GM23338 (cell line): ENCODE results near the gene DUSP10. TPM values are rescaled to one million over a fixed set of nuclear protein-coding genes. Genes with fewer than 3 reads are reported as not detected.

Source experiments
- ATAC-seq: fragments of 200-7000 bp; cut with Tn5 transposase; 3 replicates; pipeline ENCODE4 v1.9.1; 2020
- DNase-seq: peaks from one replicate; pipeline ENCODE4 v3.0.0-alpha.2; 2015; ENCODE audit warnings: low spot score
- H2AFZ ChIP-seq: fragments of 200-600 bp; sonication (generic); 2 replicates; pipeline ENCODE4 v1.8.0; 2016; ENCODE audit warnings: antibody characterized with exemption, mild to moderate bottlenecking, moderate library complexity
- H3F3A ChIP-seq: fragments of 200-600 bp; sonication (generic); replicated peaks from 2 replicates; pipeline ENCODE4 v1.8.0; 2017; ENCODE audit warnings: antibody characterized with exemption, mixed run types, low read depth
- H3K27ac ChIP-seq: fragments of 200-600 bp; sonication (generic); 2 replicates; pipeline ENCODE4 v1.6.1; 2016; ENCODE audit warnings: low read depth
- H3K27me3 ChIP-seq: fragments of 200-600 bp; sonication (generic); 2 replicates; pipeline ENCODE4 v1.8.0; 2016; ENCODE audit warnings: mild to moderate bottlenecking, mixed run types, moderate library complexity; ENCODE audit not compliant: insufficient read depth
- H3K36me3 ChIP-seq: fragments of 200-600 bp; sonication (generic); 2 replicates; pipeline ENCODE4 v1.8.0; 2016; ENCODE audit warnings: mild to moderate bottlenecking; ENCODE audit not compliant: insufficient read depth
- H3K4me1 ChIP-seq: fragments of 200-600 bp; sonication (generic); 2 replicates; pipeline ENCODE4 v1.8.0; 2016; ENCODE audit warnings: mild to moderate bottlenecking, moderate library complexity; ENCODE audit not compliant: insufficient read depth
- H3K4me2 ChIP-seq: fragments of 200-600 bp; sonication (generic); 2 replicates; pipeline ENCODE4 v1.7.1; 2017; ENCODE audit warnings: mixed run types
- H3K4me3 ChIP-seq: fragments of 200-600 bp; sonication (generic); 2 replicates; pipeline ENCODE4 v1.6.1; 2016; ENCODE audit warnings: mixed run types
- H3K79me2 ChIP-seq: fragments of 200-600 bp; sonication (generic); replicated peaks from 2 replicates; pipeline ENCODE4 v1.8.0; 2017; ENCODE audit warnings: mild to moderate bottlenecking; ENCODE audit not compliant: insufficient read depth
- H3K9me2 ChIP-seq: fragments of 200-600 bp; sonication (generic); 2 replicates; pipeline ENCODE4 v1.8.0; 2017; ENCODE audit not compliant: insufficient read depth
- H4K20me1 ChIP-seq: fragments of 200-600 bp; sonication (generic); replicated peaks from 2 replicates; pipeline ENCODE4 v1.8.0; 2017; ENCODE audit warnings: mild to moderate bottlenecking; ENCODE audit not compliant: insufficient read depth
- H3K27ac Mint-ChIP-seq: 2 replicates; pipeline ENCODE4 v1.8.0; 2020; ENCODE audit warnings: inconsistent platforms, mild to moderate bottlenecking, moderate library complexity, mixed read lengths
- H3K27me3 Mint-ChIP-seq: 3 replicates; pipeline ENCODE4 v1.8.0; 2022; ENCODE audit warnings: low read depth, mild to moderate bottlenecking, moderate library complexity, mixed read lengths, inconsistent platforms; ENCODE audit not compliant: insufficient read depth, poor library complexity
- H3K36me3 Mint-ChIP-seq: 3 replicates; pipeline ENCODE4 v1.8.0; 2021; ENCODE audit warnings: low read depth, mild to moderate bottlenecking, inconsistent platforms, moderate library complexity, mixed read lengths
- H3K4me1 Mint-ChIP-seq: 3 replicates; pipeline ENCODE4 v1.8.0; 2020; ENCODE audit warnings: mild to moderate bottlenecking, inconsistent platforms, mixed read lengths
- H3K4me3 Mint-ChIP-seq: 3 replicates; pipeline ENCODE4 v1.8.0; 2021; ENCODE audit warnings: moderate library complexity, mild to moderate bottlenecking, inconsistent platforms, mixed read lengths
- H3K9me3 Mint-ChIP-seq: 3 replicates; pipeline ENCODE4 v1.8.0; 2020; ENCODE audit warnings: moderate library complexity, mild to moderate bottlenecking, inconsistent platforms, mixed read lengths
- EZH2 ChIP-seq: fragments of 200-600 bp; sonication (generic); IDR thresholded peaks from one replicate; pipeline ENCODE4 v1.8.0; 2017; ENCODE audit warnings: antibody characterized with exemption, mild to moderate bottlenecking, low read depth; ENCODE audit not compliant: unreplicated experiment
- EZH2phosphoT487 ChIP-seq: fragments of 200-600 bp; sonication (generic); IDR thresholded peaks from one replicate; pipeline ENCODE4 v1.8.1; 2018; ENCODE audit warnings: antibody characterized with exemption; ENCODE audit not compliant: unreplicated experiment
- JUNB ChIP-seq: IDR thresholded peaks from one replicate; pipeline ENCODE4 v1.6.1; 2016; ENCODE audit warnings: antibody characterized with exemption; ENCODE audit not compliant: unreplicated experiment
- NANOG ChIP-seq: IDR thresholded peaks from 2 replicates; pipeline ENCODE4 v1.6.1; 2016; ENCODE audit warnings: antibody characterized with exemption, borderline replicate concordance
- POLR2AphosphoS5 ChIP-seq: IDR thresholded peaks from 2 replicates; pipeline ENCODE4 v1.6.1; 2016; ENCODE audit warnings: antibody characterized with exemption, low read depth
- STAT1 ChIP-seq: IDR thresholded peaks from one replicate; pipeline ENCODE4 v1.6.1; 2016; ENCODE audit warnings: antibody characterized with exemption; ENCODE audit not compliant: unreplicated experiment
- ZNF114 ChIP-seq: fragments of 250-450 bp; sonication (Bioruptor Pico); IDR thresholded peaks from 2 replicates; pipeline ENCODE4 v1.5.0; 2020; ENCODE audit warnings: mild to moderate bottlenecking, moderate library complexity
- ZNF331 ChIP-seq: fragments of 250-450 bp; sonication (Bioruptor Pico); IDR thresholded peaks from 2 replicates; pipeline ENCODE4 v1.5.0; 2020; ENCODE audit warnings: low read depth, mild to moderate bottlenecking, moderate library complexity
- polyA plus RNA-seq: library from polyadenylated mRNA; unstranded; fragments of >200 nt; fragmentation: Nextera tagmentation; extraction: Ambion mirVana; gene quantifications from 2 replicates; pipeline ENCODE4 v1.2.1, GENCODE V29; 2016
- total RNA-seq: library from RNA; depleted of rRNA; stranded (reverse); fragments of >200 nt; shearing (Covaris generic); gene quantifications from 2 replicates; pipeline ENCODE4 v1.2.3, GENCODE V29; 2014
- TF ChIP-seq, protein P1 (sequence below): IDR thresholded peaks from one replicate; pipeline ENCODE4 v1.6.1; 2018; ENCODE audit warnings: antibody characterized with exemption; ENCODE audit not compliant: unreplicated experiment
- TF ChIP-seq, protein P2 (sequence below): IDR thresholded peaks from 2 replicates; pipeline ENCODE4 v1.6.1; 2016; ENCODE audit warnings: antibody characterized with exemption
- TF ChIP-seq, protein P3 (sequence below): fragments of 250-450 bp; sonication (Bioruptor Pico); IDR thresholded peaks from 2 replicates; pipeline ENCODE4 v1.5.0; 2020; ENCODE audit warnings: mild to moderate bottlenecking, moderate library complexity

The DUSP10 gene
- total and polyA plus RNA-seq, 2 experiments from 2014 or later, result 1.5 to 1.6 TPM

DNA sequence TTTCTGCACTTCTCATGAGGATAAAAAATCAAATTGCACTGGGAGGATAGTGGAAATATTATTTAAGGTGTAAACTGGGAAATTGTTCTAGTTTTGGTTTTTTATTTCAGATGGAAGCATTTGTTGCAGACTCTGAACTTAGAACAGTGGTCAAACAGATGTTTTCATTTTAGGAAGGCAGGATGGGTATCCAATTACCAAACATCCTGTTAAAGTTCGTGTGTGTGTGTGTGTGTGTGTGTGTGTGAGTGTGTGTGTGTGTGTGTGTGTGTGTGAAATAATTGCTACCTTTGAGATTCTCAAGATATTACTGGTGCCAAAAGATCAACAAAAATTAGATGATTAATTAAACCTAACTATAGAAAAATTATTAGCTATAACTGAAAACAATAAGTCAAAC, 24.3 kb upstream of the DUSP10 start:
- H3K36me3 Mint-ChIP-seq, result no peaks in the 10 kb centered on the region
- no peak for DNase-seq
- no peaks in the 10 kb centered on the region for H4K20me1 ChIP-seq
- no peak overlapping the region for H3K4me3 ChIP-seq
- no peaks in the 10 kb centered on the region for H3K9me3 Mint-ChIP-seq
- no peak overlapping the region for H3K27ac Mint-ChIP-seq
- no peaks in the 10 kb centered on the region for H3K27me3 Mint-ChIP-seq
- no peak overlapping the region for H2AFZ ChIP-seq
- TF ChIP-seq POLR2AphosphoS5, result no peak
- TF ChIP-seq JUNB, result no peak
- TF ChIP-seq, protein P1, sequence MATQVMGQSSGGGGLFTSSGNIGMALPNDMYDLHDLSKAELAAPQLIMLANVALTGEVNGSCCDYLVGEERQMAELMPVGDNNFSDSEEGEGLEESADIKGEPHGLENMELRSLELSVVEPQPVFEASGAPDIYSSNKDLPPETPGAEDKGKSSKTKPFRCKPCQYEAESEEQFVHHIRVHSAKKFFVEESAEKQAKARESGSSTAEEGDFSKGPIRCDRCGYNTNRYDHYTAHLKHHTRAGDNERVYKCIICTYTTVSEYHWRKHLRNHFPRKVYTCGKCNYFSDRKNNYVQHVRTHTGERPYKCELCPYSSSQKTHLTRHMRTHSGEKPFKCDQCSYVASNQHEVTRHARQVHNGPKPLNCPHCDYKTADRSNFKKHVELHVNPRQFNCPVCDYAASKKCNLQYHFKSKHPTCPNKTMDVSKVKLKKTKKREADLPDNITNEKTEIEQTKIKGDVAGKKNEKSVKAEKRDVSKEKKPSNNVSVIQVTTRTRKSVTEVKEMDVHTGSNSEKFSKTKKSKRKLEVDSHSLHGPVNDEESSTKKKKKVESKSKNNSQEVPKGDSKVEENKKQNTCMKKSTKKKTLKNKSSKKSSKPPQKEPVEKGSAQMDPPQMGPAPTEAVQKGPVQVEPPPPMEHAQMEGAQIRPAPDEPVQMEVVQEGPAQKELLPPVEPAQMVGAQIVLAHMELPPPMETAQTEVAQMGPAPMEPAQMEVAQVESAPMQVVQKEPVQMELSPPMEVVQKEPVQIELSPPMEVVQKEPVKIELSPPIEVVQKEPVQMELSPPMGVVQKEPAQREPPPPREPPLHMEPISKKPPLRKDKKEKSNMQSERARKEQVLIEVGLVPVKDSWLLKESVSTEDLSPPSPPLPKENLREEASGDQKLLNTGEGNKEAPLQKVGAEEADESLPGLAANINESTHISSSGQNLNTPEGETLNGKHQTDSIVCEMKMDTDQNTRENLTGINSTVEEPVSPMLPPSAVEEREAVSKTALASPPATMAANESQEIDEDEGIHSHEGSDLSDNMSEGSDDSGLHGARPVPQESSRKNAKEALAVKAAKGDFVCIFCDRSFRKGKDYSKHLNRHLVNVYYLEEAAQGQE, result no peak
- TF ChIP-seq, protein P2, sequence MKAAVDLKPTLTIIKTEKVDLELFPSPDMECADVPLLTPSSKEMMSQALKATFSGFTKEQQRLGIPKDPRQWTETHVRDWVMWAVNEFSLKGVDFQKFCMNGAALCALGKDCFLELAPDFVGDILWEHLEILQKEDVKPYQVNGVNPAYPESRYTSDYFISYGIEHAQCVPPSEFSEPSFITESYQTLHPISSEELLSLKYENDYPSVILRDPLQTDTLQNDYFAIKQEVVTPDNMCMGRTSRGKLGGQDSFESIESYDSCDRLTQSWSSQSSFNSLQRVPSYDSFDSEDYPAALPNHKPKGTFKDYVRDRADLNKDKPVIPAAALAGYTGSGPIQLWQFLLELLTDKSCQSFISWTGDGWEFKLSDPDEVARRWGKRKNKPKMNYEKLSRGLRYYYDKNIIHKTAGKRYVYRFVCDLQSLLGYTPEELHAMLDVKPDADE, result no peak
- no peak for TF ChIP-seq ZNF114 (CRISPR knock-in tag)
- no peak for TF ChIP-seq EZH2
- no peak for TF ChIP-seq STAT1
- TF ChIP-seq NANOG, result no peak
- no peak for TF ChIP-seq ZNF331 (CRISPR knock-in tag)
- no peak for TF ChIP-seq EZH2phosphoT487
- no peaks in the 10 kb centered on the region for H3K27me3 ChIP-seq
- H3K9me2 ChIP-seq, result 0 out of 2 replicates have a peak, but pooled peaks cover 7% of the 10 kb centered on the region
- H3K79me2 ChIP-seq, result no peaks in the 10 kb centered on the region
- no peak overlapping the region for H3K4me3 Mint-ChIP-seq
- H3K36me3 ChIP-seq, result no peaks in the 10 kb centered on the region
- H3K4me2 ChIP-seq, result no peak overlapping the region
- H3K4me1 ChIP-seq, result no peaks in the 10 kb centered on the region
- no peak for ATAC-seq
- no peak overlapping the region for H3K27ac ChIP-seq
- H3F3A ChIP-seq, result no peaks in the 10 kb centered on the region
- no peaks in the 10 kb centered on the region for H3K4me1 Mint-ChIP-seq

DNA sequence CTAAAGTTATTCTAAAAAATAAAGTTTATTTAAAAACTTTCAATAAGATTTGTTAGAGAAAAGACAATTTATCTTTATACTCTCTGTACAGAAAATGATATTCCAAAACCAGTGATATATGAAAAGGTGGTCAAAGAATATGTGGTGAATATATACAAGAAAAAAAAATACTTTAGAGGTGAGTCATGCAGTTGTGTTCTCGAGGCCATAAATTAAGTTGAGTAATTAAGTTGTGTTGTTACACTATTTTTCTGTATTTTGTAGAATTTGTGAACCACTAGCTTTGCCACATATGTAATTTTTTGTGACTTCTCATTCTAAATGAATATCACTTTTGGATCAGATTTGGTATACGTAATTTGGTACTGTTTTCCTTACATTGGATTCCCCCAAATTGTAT, 23.6 kb upstream of the DUSP10 start:
- no peak for ATAC-seq
- Histone ChIP-seq H3K4me1 (no peaks in the 10 kb centered on the region), H4K20me1 (no peaks in the 10 kb centered on the region), H3F3A (no peaks in the 10 kb centered on the region), H3K27me3 (no peaks in the 10 kb centered on the region), H3K36me3 (no peaks in the 10 kb centered on the region), H3K4me3 (no peak overlapping the region), H3K4me2 (no peak overlapping the region), H3K27ac (no peak overlapping the region), H3K79me2 (no peaks in the 10 kb centered on the region), H2AFZ (no peak overlapping the region), H3K9me2 (0 out of 2 replicates have a peak, but pooled peaks cover 7% of the 10 kb centered on the region)
- Mint-ChIP-seq H3K27ac (no peak overlapping the region), H3K4me3 (no peak overlapping the region), H3K36me3 (no peaks in the 10 kb centered on the region), H3K27me3 (no peaks in the 10 kb centered on the region), H3K4me1 (no peaks in the 10 kb centered on the region), H3K9me3 (no peaks in the 10 kb centered on the region)
- no peak for DNase-seq
- TF ChIP-seq, protein P3, sequence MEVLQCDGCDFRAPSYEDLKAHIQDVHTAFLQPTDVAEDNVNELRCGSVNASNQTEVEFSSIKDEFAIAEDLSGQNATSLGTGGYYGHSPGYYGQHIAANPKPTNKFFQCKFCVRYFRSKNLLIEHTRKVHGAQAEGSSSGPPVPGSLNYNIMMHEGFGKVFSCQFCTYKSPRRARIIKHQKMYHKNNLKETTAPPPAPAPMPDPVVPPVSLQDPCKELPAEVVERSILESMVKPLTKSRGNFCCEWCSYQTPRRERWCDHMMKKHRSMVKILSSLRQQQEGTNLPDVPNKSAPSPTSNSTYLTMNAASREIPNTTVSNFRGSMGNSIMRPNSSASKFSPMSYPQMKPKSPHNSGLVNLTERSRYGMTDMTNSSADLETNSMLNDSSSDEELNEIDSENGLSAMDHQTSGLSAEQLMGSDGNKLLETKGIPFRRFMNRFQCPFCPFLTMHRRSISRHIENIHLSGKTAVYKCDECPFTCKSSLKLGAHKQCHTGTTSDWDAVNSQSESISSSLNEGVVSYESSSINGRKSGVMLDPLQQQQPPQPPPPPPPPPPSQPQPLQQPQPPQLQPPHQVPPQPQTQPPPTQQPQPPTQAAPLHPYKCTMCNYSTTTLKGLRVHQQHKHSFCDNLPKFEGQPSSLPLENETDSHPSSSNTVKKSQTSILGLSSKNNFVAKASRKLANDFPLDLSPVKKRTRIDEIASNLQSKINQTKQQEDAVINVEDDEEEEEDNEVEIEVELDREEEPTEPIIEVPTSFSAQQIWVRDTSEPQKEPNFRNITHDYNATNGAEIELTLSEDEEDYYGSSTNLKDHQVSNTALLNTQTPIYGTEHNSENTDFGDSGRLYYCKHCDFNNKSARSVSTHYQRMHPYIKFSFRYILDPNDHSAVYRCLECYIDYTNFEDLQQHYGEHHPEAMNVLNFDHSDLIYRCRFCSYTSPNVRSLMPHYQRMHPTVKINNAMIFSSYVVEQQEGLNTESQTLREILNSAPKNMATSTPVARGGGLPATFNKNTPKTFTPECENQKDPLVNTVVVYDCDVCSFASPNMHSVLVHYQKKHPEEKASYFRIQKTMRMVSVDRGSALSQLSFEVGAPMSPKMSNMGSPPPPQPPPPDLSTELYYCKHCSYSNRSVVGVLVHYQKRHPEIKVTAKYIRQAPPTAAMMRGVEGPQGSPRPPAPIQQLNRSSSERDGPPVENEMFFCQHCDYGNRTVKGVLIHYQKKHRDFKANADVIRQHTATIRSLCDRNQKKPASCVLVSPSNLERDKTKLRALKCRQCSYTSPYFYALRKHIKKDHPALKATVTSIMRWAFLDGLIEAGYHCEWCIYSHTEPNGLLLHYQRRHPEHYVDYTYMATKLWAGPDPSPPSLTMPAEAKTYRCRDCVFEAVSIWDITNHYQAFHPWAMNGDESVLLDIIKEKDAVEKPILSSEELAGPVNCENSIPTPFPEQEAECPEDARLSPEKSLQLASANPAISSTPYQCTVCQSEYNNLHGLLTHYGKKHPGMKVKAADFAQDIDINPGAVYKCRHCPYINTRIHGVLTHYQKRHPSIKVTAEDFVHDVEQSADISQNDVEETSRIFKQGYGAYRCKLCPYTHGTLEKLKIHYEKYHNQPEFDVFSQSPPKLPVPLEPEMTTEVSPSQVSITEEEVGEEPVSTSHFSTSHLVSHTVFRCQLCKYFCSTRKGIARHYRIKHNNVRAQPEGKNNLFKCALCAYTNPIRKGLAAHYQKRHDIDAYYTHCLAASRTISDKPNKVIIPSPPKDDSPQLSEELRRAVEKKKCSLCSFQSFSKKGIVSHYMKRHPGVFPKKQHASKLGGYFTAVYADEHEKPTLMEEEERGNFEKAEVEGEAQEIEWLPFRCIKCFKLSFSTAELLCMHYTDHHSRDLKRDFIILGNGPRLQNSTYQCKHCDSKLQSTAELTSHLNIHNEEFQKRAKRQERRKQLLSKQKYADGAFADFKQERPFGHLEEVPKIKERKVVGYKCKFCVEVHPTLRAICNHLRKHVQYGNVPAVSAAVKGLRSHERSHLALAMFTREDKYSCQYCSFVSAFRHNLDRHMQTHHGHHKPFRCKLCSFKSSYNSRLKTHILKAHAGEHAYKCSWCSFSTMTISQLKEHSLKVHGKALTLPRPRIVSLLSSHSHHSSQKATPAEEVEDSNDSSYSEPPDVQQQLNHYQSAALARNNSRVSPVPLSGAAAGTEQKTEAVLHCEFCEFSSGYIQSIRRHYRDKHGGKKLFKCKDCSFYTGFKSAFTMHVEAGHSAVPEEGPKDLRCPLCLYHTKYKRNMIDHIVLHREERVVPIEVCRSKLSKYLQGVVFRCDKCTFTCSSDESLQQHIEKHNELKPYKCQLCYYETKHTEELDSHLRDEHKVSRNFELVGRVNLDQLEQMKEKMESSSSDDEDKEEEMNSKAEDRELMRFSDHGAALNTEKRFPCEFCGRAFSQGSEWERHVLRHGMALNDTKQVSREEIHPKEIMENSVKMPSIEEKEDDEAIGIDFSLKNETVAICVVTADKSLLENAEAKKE (CRISPR knock-in tag), result no peak
- TF ChIP-seq STAT1, result no peak
